Mucosa of descending colon (tissue), 3 donors: ENCODE results near the gene VPS51. TPM values are rescaled to one million over a fixed set of nuclear protein-coding genes. Genes with fewer than 3 reads are reported as not detected.
A peak's percentile ranks its signal among the peaks of the same experiment; 100 is the strongest.

Experiments used
- ATAC-seq: fragments of 200-7000 bp; cut with Tn5 transposase; one replicate; pipeline ENCODE4 v1.9.1; 2020; ENCODE audit warnings: mild to moderate bottlenecking, moderate library complexity
- DNase-seq, 3 donors: peaks; one replicate each; pipeline ENCODE4 v3.0.0-alpha.2; 2020
- H3K36me3 ChIP-seq: fragments of 200-600 bp; one replicate; pipeline ENCODE4 v1.8.0; 2021; ENCODE audit warnings: low read depth, mild to moderate bottlenecking
- H3K4me1 ChIP-seq: fragments of 200-600 bp; one replicate; pipeline ENCODE4 v1.8.0; 2021; ENCODE audit warnings: low read depth, mild to moderate bottlenecking
- H3K4me3 ChIP-seq: fragments of 200-600 bp; one replicate; pipeline ENCODE4 v1.8.0; 2021; ENCODE audit warnings: mild to moderate bottlenecking
- H3K9me3 ChIP-seq: fragments of 200-600 bp; one replicate; pipeline ENCODE4 v1.8.0; 2021; ENCODE audit warnings: mild to moderate bottlenecking
- intact Hi-C, 2 donors: fragments of 100-400 bp; cut with DNase I in 1 of 2; cut with micrococcal nuclease in 1 of 2; formaldehyde crosslinking; loops; one replicate each; pipeline versions ENCODE4 v1.11.0 to v1.11.1; 2022; cut with DNase I, micrococcal nuclease
- total RNA-seq, 3 donors: library from RNA; stranded (reverse); fragmentation: NEBNext Ultra II Directional in 2 of 3; extraction: Animal tissue kit (Norgen Biotek cat#: 25700) in 2 of 3; gene quantifications; one replicate each; pipeline versions ENCODE4 v1.2.1 to v1.2.4, GENCODE V29; 2021 to 2023
- TF ChIP-seq, protein P1 (sequence below): fragments of 200-600 bp; IDR thresholded peaks from one replicate; pipeline ENCODE4 v1.8.0; 2022; ENCODE audit warnings: antibody characterized with exemption, mild to moderate bottlenecking
- donor health status: DM: no; HTN: no; CAD: no; lungs with moderate emphysema.
- donor health status: DM: no; HTN: no; CAD: no.
- donor health status: DM: no; HTN: yes; CAD: no.

The VPS51 gene
- total RNA-seq, 3 donors from 2014 or later: 149 to 200 (median 156) TPM

DNA sequence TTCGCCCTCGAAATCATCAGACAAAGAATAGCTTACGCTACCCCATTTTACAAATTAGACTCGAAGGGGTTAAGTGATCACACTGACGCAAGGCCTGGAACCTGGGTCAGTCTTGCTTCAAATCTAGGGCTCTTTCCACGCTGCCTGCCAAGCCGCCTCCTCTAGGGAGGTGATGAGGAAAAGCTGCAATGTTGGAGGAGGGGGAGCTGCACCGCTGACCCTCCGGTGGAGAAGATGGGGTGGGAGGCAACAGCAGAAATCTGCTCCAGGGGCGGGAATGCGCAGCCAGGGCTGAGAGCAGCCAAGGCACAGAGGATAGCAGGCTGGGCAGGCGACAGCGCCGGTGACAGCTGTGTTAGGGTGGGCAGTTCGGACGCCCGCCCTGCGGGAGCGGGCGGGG is 37.7 kb downstream of the VPS51 start:
- DNase-seq (peak in 2 of 3 donors; percentile 54 to 72), ATAC-seq (no peak)
- peak overlapping the region; percentile 92 for H3K4me3 ChIP-seq
- intact Hi-C loops: no loop called here
- H3K4me1 ChIP-seq: peaks cover 22% of the 10 kb centered on the region
- TF ChIP-seq, protein P1, sequence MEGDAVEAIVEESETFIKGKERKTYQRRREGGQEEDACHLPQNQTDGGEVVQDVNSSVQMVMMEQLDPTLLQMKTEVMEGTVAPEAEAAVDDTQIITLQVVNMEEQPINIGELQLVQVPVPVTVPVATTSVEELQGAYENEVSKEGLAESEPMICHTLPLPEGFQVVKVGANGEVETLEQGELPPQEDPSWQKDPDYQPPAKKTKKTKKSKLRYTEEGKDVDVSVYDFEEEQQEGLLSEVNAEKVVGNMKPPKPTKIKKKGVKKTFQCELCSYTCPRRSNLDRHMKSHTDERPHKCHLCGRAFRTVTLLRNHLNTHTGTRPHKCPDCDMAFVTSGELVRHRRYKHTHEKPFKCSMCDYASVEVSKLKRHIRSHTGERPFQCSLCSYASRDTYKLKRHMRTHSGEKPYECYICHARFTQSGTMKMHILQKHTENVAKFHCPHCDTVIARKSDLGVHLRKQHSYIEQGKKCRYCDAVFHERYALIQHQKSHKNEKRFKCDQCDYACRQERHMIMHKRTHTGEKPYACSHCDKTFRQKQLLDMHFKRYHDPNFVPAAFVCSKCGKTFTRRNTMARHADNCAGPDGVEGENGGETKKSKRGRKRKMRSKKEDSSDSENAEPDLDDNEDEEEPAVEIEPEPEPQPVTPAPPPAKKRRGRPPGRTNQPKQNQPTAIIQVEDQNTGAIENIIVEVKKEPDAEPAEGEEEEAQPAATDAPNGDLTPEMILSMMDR: no peak
- H3K9me3 ChIP-seq: no peaks in the 10 kb centered on the region
- peaks cover 22% of the 10 kb centered on the region for H3K36me3 ChIP-seq

DNA sequence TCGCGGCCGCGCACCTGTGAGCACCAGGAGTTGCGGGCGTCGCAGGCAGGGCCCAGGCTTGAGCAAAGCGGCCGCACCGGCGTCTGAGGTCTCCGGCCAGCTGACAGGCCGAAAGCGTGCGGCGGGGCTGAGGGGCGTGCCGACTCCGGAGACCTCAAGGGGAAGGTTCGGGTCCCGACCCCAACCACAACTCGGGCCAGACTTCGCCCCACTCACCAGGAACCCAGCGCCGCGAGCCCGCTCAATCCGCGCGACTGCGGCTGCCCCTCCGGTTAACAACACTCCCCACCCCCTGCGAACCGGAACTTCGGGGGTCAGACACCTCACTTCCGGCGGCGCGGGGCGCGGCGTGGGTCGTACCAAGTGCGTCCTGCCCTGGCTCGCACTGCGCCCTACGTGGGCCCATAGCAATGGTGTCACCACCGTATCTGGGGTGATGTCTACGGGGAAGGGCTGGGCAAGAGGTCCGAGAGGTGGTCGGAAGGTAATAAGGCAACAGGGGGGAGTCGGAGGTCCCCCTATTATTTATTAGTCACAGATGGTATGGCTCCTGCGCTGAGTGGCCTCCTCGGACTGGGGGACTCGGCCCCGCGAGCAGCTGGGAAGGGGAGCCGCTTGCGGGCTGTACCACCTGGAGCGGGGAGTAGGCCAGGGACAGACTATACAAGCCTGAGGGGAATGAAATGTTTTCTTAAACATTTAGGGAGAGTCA is 38.4 kb downstream of the VPS51 start, which contains the start of gene SYVN1:
Gene SYVN1, minus strand, starts transcription at position 280 of the 712 bp plus-strand sequence. CDS start 918 bp downstream, outside the sequence.
- ATAC-seq: peak; percentile 83
- Histone ChIP-seq H3K4me3 (peak within 1 kb of the TSS; percentile 92), H3K4me1 (peaks cover 22% of the 10 kb centered on the region), H3K9me3 (no peaks in the 10 kb centered on the region), H3K36me3 (peaks cover 20% of the 10 kb centered on the region)
- TF ChIP-seq, protein P1: no peak
- DNase-seq: peak; percentile 95 to 96 (median 95)
- intact Hi-C loops: no loop called here

DNA sequence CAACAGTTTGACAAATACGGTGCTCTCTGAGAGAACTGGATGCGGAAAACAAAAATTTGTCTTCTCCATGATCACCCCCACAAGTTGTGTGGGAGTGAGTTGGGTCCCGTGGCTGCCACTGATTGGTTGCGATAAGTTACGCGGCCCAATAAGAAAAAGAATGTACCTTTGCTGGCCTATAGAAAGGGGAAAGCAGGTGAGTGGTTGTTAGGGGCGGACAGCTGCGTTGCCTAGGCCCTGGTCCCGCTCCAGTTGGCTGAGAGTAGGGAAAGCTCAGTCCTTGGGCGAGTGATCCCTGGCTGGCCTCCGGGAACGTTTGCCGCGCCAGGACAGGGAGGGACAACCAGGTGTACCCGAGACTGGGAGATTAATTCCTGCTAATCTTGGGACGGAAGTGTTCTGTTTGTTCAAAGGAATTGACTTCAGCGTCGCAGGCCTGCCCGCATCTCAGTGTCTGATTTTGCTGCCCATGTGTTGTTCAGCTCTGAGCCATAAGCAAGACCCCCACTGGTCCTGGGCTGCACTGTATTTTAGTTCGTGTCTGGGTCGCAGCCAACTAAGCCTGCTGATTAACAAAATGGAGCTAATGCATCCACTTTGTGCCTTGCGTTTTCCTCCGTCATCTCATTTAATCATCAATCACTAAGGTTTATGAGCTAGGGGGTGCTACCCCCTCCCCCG is 39.1 kb downstream of the VPS51 start:
- peaks cover 14% of the 10 kb centered on the region for H3K36me3 ChIP-seq
- DNase-seq (peak; percentile 93 to 96 (median 94)), ATAC-seq (peak; percentile 82)
- peak overlapping the region; percentile 92 for H3K4me3 ChIP-seq
- peaks cover 22% of the 10 kb centered on the region for H3K4me1 ChIP-seq
- TF ChIP-seq, protein P1: no peak
- H3K9me3 ChIP-seq: no peaks in the 10 kb centered on the region
- intact Hi-C loops: no loop called here

DNA sequence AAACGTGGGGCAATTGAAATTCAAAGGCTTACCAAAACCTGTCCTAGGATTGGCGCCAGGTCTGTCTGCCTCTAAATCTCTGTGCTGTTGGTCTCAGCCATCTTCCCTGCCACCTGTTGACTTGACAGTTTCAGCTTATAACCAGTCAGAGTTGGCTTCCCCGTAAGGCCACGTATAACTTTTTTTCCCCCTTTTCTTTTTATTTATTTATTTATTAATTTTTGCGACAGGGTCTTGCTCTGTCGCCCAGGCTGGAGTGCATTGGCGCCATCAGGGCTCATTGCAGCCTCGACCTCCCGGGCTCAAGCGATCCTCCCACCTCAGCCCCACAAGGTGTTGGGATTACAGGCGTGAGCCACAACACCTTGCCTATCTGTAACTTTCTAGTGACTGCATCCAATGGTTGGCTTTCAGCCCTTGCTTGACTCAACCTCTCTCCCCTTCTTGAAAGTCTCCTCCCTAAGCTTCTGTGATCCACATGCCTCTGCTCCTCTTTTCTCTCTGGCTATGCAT is 39.7 kb downstream of the VPS51 start:
- TF ChIP-seq, protein P1: no peak
- intact Hi-C loops: no loop called here

DNA sequence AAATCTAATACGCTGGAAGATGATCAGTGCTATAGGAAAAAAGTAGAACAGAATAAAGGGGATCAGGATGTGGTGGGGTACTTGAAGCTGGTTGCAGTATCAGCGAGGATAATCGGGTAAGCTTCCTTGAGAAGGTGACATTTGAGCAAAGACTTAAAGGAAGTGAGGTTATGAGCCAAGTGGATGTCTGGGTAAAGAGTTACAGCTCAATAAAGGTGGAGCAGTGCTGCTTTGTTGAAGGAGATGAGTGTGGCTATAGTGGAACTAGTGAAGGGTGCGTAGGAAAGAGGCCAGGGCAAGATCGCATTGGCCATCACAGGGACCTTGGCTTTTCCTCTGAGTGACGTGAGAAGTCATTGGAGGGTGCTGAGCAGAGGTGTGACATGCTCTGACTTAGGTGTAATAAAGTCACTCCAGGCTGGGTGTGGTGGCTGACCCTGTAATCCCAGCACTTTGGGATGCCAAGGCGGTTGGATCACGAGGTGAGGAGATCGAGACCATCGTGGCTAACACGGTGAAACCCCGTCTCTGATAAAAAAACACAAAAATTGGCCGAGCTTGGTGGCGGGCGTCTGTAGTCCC is 40.6 kb downstream of the VPS51 start:
- DNase-seq (peak in 2 of 3 donors; percentile 64), ATAC-seq (peak; percentile 35)
- Histone ChIP-seq H3K36me3 (peaks cover 7% of the 10 kb centered on the region), H3K4me3 (no peak overlapping the region), H3K9me3 (no peaks in the 10 kb centered on the region), H3K4me1 (peaks cover 22% of the 10 kb centered on the region)
- TF ChIP-seq, protein P1: no peak
- intact Hi-C loops: no loop called here

More for the DNA sequence above, 39.7 kb downstream of the VPS51 start:
- H3K4me1 ChIP-seq: peaks cover 22% of the 10 kb centered on the region
- H3K4me3 ChIP-seq: no peak overlapping the region
- H3K36me3 ChIP-seq: peaks cover 13% of the 10 kb centered on the region
- DNase-seq (no peak), ATAC-seq (no peak)
- no peaks in the 10 kb centered on the region for H3K9me3 ChIP-seq
